MCF 10A (cell line): ENCODE data around the gene PRR20G. TPM values are rescaled to one million over a fixed set of nuclear protein-coding genes. Genes with fewer than 3 reads are reported as not detected.
A peak's percentile ranks its signal among the peaks of the same experiment; 100 is the strongest.

Source experiments
- BruUV-seq: library from RNA; stranded (reverse); fragments of 400-500 nt; replicated peaks from 2 replicates; lab custom pipeline; 2021; lab: Mats Ljungman, UMichigan
- CTCF ChIA-PET: fragments of 300-600 bp; sonication (Branson Sonifier 250); formaldehyde crosslinking; extraction: SDS; loops from one replicate; lab custom pipeline; 2021; ENCODE audit warnings: antibody characterized with exemption, inconsistent platforms; lab: Yijun Ruan, JAX
- POLR2A ChIA-PET: fragments of 300-600, 350-650 bp; sonication (Branson Sonifier 250); formaldehyde crosslinking; extraction: SDS; loops from one replicate; lab custom pipeline; 2020; ENCODE audit warnings: antibody characterized with exemption, inconsistent platforms; lab: Yijun Ruan, JAX
- DNase-seq: peaks from one replicate; pipeline ENCODE4 v3.0.0-alpha.2; 2018; ENCODE audit not compliant: unreplicated experiment
- H3K27ac Mint-ChIP-seq: one replicate; pipeline ENCODE4 v1.8.0; 2022; ENCODE audit warnings: mild to moderate bottlenecking, low read depth, mixed read lengths; ENCODE audit not compliant: unreplicated experiment
- H3K27me3 Mint-ChIP-seq: one replicate; pipeline ENCODE4 v1.8.0; 2022; ENCODE audit warnings: mixed read lengths; ENCODE audit not compliant: insufficient read depth, unreplicated experiment
- H3K36me3 Mint-ChIP-seq: one replicate; pipeline ENCODE4 v1.8.0; 2022; ENCODE audit warnings: mild to moderate bottlenecking, moderate library complexity, mixed read lengths; ENCODE audit not compliant: insufficient read depth, unreplicated experiment
- H3K4me1 Mint-ChIP-seq: one replicate; pipeline ENCODE4 v1.8.0; 2022; ENCODE audit warnings: mixed read lengths; ENCODE audit not compliant: insufficient read depth, unreplicated experiment
- H3K4me3 Mint-ChIP-seq: one replicate; pipeline ENCODE4 v1.8.0; 2022; ENCODE audit warnings: mild to moderate bottlenecking, moderate library complexity, mixed read lengths; ENCODE audit not compliant: unreplicated experiment
- H3K9me3 Mint-ChIP-seq: one replicate; pipeline ENCODE4 v1.8.0; 2022; ENCODE audit warnings: mixed read lengths; ENCODE audit not compliant: unreplicated experiment
- intact Hi-C: fragments of 100-400 bp; cut with micrococcal nuclease; formaldehyde crosslinking; loops from 2 replicates; pipeline ENCODE4 v1.14.1; 2022
- total RNA-seq: library from RNA; stranded (reverse); gene quantifications from 2 replicates; pipeline ENCODE4 v1.2.3, GENCODE V29; 2022
- TF ChIP-seq, protein P1 (sequence below): fragments of 200-600 bp; IDR thresholded peaks from one replicate; pipeline ENCODE4 v1.8.0; 2022; ENCODE audit warnings: antibody characterized with exemption, mild to moderate bottlenecking; ENCODE audit not compliant: unreplicated experiment

Gene PRR20G
- total RNA-seq, 1 experiment from 2014 or later = not detected

DNA sequence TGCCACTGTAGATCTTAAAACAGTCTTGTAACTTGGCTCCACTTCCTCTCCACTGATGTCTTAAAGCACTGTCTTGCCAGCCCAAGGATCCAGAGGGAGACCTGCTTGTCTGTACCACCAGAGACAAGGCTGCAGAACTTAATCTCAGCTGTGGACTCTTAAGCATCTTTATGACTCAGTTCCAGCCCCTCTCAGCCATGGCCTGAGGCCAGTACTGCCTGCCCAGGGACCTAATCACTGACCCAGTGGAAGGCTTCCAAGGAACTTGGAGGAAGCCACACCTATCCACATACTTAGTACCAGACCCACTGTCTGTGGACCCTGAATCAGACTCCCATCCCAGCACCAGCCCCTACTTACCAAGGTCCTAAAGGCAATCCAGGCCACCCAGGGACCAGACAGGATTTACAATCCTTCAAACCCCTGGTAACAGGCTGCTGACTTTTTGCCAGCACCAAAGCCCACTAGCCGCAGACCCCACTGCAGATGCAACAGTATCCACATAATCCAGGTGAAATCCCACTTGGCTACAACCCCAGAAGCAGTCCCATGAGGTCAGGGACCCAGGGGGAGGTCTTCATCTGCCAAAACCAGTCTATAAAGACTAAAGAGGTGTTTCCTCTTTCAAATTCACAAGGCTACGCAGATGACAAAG is 41.9 kb upstream of the PRR20G start:
- peaks cover 11% of the 10 kb centered on the region for H3K4me1 Mint-ChIP-seq
- CTCF ChIA-PET = interaction anchor here (0.7 kb wide), 1 partner anchor 1083 kb away, joined by 3 read pairs; no protein-coding TSS in a partner anchor
- no peak overlapping the region for H3K27ac Mint-ChIP-seq
- intact Hi-C loops = no loop called here
- BruUV-seq = no TSS peak
- H3K9me3 Mint-ChIP-seq = peaks cover 26% of the 10 kb centered on the region
- H3K27me3 Mint-ChIP-seq = peaks cover 23% of the 10 kb centered on the region
- H3K4me3 Mint-ChIP-seq = no peak overlapping the region
- TF ChIP-seq, protein P1, sequence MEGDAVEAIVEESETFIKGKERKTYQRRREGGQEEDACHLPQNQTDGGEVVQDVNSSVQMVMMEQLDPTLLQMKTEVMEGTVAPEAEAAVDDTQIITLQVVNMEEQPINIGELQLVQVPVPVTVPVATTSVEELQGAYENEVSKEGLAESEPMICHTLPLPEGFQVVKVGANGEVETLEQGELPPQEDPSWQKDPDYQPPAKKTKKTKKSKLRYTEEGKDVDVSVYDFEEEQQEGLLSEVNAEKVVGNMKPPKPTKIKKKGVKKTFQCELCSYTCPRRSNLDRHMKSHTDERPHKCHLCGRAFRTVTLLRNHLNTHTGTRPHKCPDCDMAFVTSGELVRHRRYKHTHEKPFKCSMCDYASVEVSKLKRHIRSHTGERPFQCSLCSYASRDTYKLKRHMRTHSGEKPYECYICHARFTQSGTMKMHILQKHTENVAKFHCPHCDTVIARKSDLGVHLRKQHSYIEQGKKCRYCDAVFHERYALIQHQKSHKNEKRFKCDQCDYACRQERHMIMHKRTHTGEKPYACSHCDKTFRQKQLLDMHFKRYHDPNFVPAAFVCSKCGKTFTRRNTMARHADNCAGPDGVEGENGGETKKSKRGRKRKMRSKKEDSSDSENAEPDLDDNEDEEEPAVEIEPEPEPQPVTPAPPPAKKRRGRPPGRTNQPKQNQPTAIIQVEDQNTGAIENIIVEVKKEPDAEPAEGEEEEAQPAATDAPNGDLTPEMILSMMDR = no peak
- POLR2A ChIA-PET = interaction anchor here (0.7 to 0.9 kb wide), 3 partner anchors 11 to 48 kb away, joined by 3 read pairs; no protein-coding TSS in a partner anchor
- H3K36me3 Mint-ChIP-seq = no peaks in the 10 kb centered on the region
- DNase-seq = no peak

DNA sequence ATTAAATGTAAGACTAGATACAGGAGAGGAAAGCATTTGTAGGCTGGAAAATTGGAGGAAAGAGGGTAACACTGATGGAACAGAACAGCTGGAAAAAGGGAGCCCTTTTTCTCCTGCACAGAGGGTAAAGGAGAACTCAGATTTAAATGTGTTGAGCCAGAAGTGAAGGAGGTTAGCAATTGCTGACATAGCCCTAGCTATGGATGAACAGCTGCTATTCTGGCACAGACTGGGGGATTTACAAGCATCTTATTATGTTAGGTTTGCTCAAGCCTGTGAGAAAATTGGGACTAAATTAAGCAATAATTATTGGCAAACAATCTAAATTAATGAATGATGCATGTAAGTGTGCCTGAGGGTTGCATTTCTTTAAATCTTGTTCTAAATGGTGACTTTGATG is 40.6 kb upstream of the PRR20G start:
- H3K36me3 Mint-ChIP-seq = no peaks in the 10 kb centered on the region
- peaks cover 26% of the 10 kb centered on the region for H3K9me3 Mint-ChIP-seq
- TF ChIP-seq, protein P1 = no peak
- no TSS peak for BruUV-seq
- intact Hi-C loops = no loop called here
- ChIA-PET POLR2A (interaction anchor here (0.6 kb wide), 1 partner anchor 224 kb away, joined by 3 read pairs; no protein-coding TSS in a partner anchor), CTCF (no interaction called here)
- peaks cover 11% of the 10 kb centered on the region for H3K4me1 Mint-ChIP-seq
- no peak for DNase-seq
- no peak overlapping the region for H3K4me3 Mint-ChIP-seq
- peaks cover 23% of the 10 kb centered on the region for H3K27me3 Mint-ChIP-seq
- no peak overlapping the region for H3K27ac Mint-ChIP-seq

- DNase-seq = no peak
- H3K9me3 Mint-ChIP-seq = peaks cover 12% of the 10 kb centered on the region
- peaks cover 11% of the 10 kb centered on the region for H3K4me1 Mint-ChIP-seq
- no peaks in the 10 kb centered on the region for H3K36me3 Mint-ChIP-seq
- H3K27ac Mint-ChIP-seq = no peak overlapping the region
- CTCF ChIA-PET = no interaction called here
- POLR2A ChIA-PET = no interaction called here
- intact Hi-C loops = no loop called here
- peaks cover 33% of the 10 kb centered on the region for H3K27me3 Mint-ChIP-seq
- TF ChIP-seq, protein P1 = no peak
- no peak overlapping the region for H3K4me3 Mint-ChIP-seq
- BruUV-seq = no TSS peak
Measured at GRCh38 chr3:127326341-127326740, 38.5 kb upstream of the PRR20G start.

- intact Hi-C loops = no loop called here
- no peaks in the 10 kb centered on the region for H3K36me3 Mint-ChIP-seq
- peak; percentile 63 for DNase-seq
- no peak overlapping the region for H3K4me3 Mint-ChIP-seq
- no TSS peak for BruUV-seq
- POLR2A ChIA-PET = interaction anchor here (1.2 kb wide), 1 partner anchor 17 kb away, joined by 3 read pairs; no protein-coding TSS in a partner anchor
- TF ChIP-seq, protein P1 = no peak
- CTCF ChIA-PET = interaction anchor here (0.7 kb wide), 1 partner anchor 78 kb away, joined by 6 read pairs; no protein-coding TSS in a partner anchor
- peaks cover 11% of the 10 kb centered on the region for H3K4me1 Mint-ChIP-seq
- no peak overlapping the region for H3K27ac Mint-ChIP-seq
- peaks cover 6% of the 10 kb centered on the region for H3K9me3 Mint-ChIP-seq
- peaks cover 29% of the 10 kb centered on the region for H3K27me3 Mint-ChIP-seq
Measured at GRCh38 chr3:127325629-127325961, 37.7 kb upstream of the PRR20G start.
